Measurements from ENCODE around the gene PDE6A.

Gene PDE6A

DNA sequence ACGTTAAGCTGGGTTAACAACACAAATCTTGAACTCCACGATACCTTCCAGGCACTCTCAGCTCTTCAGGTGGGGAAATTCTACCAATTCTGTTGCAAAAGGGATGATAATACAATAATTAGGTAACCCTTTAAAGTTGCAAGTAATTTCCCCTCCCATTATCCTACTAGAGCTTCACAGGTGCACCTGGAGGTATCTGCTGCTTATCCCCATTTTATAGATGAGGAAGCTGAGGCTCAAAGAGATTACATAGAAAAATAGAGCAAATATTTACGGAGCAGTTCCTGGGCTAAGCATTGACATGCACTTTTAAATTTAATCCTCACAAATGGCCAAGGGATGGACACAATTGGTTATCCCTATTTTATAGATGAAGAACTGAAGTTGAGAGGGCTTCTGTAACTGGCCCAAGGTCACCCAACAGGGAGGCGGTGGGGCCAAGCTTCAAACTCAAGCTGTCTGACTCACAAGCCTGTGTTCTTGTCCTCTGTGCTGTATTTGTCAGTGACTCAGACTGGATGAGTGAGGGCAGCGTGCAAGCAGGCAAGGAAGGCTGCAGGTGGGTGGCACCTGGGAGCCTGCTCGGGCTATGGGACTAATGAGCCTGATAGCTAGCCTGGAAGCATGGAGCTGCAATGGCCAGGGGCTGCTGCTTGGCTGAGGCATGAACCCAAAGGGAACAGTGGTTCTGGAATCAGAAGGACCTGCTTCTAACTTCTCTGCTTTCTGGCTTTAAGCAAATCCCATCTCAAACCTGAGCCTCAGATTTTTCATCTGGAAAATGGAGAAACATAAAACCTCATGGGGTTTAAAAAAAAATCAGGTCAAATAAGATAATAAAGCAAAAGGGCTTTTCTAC lies 105.5 kb downstream of the PDE6A start:
- DNase-seq (ENCODE audit: low read depth in 2 of 2) = no peak

- no peak for DNase-seq (ENCODE audit: low read depth in 2 of 2)
These were observed 106.8 kb downstream of the PDE6A start for GRCh38 chr5:149837680-149838269.

DNA sequence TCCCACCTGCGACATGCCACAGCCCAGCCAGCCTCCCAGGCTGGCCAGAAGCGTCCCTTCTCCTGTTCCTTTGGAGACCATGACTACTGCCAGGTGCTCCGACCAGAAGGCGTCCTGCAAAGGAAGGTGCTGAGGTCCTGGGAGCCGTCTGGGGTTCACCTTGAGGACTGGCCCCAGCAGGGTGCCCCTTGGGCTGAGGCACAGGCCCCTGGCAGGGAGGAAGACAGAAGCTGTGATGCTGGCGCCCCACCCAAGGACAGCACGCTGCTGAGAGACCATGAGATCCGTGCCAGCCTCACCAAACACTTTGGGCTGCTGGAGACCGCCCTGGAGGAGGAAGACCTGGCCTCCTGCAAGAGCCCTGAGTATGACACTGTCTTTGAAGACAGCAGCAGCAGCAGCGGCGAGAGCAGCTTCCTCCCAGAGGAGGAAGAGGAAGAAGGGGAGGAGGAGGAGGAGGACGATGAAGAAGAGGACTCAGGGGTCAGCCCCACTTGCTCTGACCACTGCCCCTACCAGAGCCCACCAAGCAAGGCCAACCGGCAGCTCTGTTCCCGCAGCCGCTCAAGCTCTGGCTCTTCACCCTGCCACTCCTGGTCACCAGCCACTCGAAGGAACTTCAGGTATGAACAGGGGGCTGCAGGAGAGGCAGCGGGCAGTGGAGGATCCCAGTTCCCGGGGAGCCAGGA lies 108.0 kb downstream of the PDE6A start:
- no peak for DNase-seq (ENCODE audit: low read depth in 2 of 2)

- DNase-seq (ENCODE audit: low read depth in 2 of 2) = peak; percentile 22 to 30
These were observed 110.2 kb downstream of the PDE6A start for GRCh38 chr5:149834246-149834855.

- no peak for DNase-seq (ENCODE audit: low read depth in 2 of 2)
These were observed 111.3 kb downstream of the PDE6A start for GRCh38 chr5:149833116-149833827.

DNA sequence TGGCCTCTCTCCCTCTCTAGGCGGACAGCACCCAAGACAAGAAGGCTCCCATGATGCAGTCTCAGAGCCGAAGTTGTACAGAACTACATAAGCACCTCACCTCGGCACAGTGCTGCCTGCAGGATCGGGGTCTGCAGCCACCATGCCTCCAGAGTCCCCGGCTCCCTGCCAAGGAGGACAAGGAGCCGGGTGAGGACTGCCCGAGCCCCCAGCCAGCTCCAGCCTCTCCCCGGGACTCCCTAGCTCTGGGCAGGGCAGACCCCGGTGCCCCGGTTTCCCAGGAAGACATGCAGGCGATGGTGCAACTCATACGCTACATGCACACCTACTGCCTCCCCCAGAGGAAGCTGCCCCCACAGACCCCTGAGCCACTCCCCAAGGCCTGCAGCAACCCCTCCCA lies 112.0 kb downstream of the PDE6A start:
- DNase-seq (ENCODE audit: low read depth in 2 of 2) = no peak

- DNase-seq (ENCODE audit: low read depth in 2 of 2) = peak; percentile 11 to 21
These were observed 113.1 kb downstream of the PDE6A start for GRCh38 chr5:149831492-149831891.

DNA sequence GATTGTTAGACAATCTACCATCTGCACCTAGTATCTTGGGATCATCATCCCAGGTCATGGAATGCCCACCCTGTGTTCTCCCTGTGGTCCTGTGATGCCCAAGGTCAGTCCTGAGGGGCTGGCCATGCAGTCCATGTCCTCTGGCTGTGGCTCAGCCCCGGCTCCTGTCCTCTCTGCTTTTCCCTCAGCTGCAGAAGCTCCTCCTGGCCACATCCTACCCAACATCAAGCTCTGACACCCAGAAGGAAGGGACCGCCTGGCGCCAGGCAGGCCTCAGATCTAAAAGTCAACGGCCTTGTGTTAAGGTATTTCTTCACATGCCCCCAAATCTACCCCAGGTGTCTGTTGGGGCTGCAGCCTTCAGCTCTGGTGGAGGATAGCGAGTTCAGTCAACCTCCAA lies 114.0 kb downstream of the PDE6A start:
- DNase-seq (ENCODE audit: low read depth in 2 of 2) = no peak

DNA sequence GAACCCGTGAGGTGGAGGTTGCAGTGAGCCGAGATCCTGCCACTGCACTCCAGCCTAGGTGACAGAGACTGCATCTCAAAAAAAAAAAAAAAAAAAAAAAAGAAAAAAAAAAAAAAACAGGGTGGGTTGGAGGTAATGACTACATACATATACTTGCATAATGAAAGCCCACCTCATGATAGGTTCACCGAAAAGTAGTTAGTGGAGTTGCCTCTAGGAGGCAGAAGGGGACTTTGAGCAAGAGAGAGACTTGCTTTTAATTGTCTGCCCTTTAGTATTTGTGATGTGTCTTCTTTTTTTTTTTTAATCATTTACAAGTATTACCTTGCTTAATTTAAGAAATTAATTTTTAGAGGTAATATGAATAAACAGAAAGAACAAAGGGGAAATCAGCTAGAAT lies 114.6 kb downstream of the PDE6A start:
- no peak for DNase-seq (ENCODE audit: low read depth in 2 of 2)

GRCh38 chr5:149828161-149829011 lies 116.2 kb downstream of the PDE6A start:
- DNase-seq (ENCODE audit: low read depth in 2 of 2) = peak; percentile 59 to 75

DNA sequence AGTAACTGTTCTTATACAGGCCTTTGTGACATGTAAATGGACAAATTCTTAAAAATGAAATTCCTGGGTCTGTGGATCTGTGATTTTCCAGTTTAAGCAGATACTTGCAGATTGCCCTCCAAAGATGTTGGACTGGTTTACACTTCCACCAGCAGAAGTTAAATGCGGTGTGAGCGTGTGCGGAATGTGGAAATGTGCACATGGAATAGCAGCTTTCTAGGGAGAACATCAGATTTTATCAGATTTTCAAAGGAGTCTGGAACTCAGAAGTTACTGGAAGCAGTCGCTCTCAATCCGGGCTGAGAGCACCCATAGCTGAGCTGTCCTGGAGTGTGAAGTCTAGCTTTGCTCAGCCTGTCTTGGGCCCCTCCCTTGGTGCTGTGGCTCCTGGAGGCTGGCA lies 117.0 kb downstream of the PDE6A start:
- DNase-seq (ENCODE audit: low read depth in 2 of 2) = no peak

- DNase-seq (ENCODE audit: low read depth in 2 of 2) = no peak
These were observed 117.5 kb downstream of the PDE6A start for GRCh38 chr5:149827086-149827485.

- DNase-seq (ENCODE audit: low read depth in 2 of 2) = no peak
These were observed 118.0 kb downstream of the PDE6A start for GRCh38 chr5:149826574-149826973.

DNA sequence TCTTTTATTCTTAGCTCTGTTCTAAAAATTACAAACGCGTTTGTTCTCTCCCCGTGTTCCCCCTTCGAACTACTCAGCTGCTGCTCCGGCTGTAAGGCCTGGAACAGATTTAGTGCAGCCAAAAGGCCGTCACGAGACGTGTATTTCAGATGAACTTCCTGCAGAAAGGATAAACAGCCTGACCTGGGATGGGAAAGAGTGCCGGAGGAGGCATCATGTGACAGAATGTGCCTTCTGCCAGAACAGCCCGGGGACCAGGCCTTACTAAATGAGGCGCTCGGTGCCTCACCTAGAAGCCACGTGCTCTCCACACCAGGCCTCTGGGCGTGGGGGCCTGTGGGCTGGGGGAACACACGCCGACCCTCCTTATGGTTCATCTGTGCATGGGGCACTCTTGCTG lies 119.7 kb downstream of the PDE6A start:
- no peak for DNase-seq (ENCODE audit: low read depth in 2 of 2)

DNA sequence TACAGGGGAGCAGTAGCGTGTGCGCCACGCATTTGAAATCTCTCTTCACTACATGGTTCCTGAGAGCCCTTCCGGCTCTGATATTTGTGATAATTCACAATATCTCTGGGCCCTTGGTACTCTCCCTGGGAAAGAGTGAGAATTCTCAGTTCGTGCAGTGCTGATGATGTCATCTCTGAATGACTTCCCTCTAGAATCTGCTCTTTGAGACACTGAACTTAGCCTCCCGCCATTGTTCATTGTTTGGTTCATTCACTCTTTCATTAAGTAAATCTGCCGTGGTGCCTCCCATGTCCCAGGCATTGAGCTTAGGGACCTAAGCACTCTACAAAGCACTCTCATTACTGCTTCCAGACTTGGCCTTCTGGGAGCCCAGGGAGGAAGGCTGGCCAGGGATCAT lies 120.5 kb downstream of the PDE6A start:
- no peak for DNase-seq (ENCODE audit: low read depth in 2 of 2)

- DNase-seq (ENCODE audit: low read depth in 2 of 2) = no peak
These were observed 121.2 kb downstream of the PDE6A start for GRCh38 chr5:149823375-149823774.

- DNase-seq (ENCODE audit: low read depth in 2 of 2) = no peak
These were observed 122.3 kb downstream of the PDE6A start for GRCh38 chr5:149822301-149822700.

DNA sequence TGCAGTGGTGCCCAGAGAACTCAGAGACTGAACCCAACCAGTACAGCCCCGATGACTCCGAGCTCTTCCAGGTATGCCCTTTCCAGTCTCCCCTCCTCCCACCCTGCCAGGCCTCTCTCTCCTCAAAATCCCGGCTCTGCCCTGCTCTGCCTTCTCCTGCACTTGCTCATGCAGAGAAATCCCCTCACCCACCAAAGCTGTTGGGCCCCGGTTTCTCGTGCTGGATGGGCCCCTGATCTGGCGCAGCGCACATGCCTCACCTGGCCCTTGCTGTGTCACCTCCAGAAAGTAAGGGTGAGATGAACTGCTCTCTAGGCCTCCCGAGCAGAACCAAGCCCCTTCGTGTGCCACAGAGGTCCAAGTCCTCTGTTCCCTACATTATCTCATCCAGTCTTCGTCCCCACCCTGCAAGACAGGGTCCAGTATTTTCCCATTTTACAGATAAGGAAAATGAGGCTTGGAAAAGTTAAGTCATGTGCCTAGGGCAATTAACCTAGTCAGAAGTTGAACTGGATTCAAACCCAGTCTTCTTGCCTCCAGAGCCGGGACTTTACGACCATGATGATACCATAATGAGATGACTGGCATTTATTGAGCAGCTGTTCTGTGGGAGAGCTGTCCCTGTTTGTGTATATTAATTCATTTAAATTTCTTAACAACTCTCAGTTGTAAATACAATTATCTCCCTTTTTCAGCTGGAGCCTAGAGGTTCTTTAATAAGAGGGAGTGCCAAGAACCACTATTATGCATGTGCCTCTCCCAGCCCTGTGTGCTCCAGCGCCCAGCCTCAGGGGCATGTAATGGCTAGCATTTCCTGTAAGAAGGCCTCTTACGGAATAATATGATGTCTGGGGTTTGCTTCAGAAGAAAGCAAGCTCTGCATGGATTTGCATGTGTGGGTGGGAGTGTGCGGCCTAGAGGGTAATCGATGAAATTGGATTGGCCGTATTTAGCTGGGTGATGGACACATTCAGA lies 123.8 kb downstream of the PDE6A start:
- DNase-seq (ENCODE audit: low read depth in 2 of 2) = no peak

GRCh38 chr5:149820012-149820411 lies 124.6 kb downstream of the PDE6A start:
- no peak for DNase-seq (ENCODE audit: low read depth in 2 of 2)

GRCh38 chr5:149818116-149818515 lies 126.5 kb downstream of the PDE6A start:
- DNase-seq (ENCODE audit: low read depth in 2 of 2) = no peak

Data from stimulated activated CD4-positive, alpha-beta T cell treated with anti-CD3 and anti-CD28 coated beads, Interleukin-15, amount 100 ng/mL, for 48 hours (primary cell).